ENCODE results near the gene GNRH2.
"Not testable (repeated sequence)": the region's sequence is repeated elsewhere in the genome, so short reads cannot be mapped to it uniquely, and the experiment has no call there.

- not testable (repeated sequence) for TF ChIP-seq CTCF, POLR2A (IDR thresholded peaks at IDR 0.05)
Observed at GRCh38 chr20:3022559-3023490, 20.6 kb upstream of the GNRH2 start.
